ENCODE results near the gene ASTL.
"Not testable (repeated sequence)": the region's sequence is repeated elsewhere in the genome, so short reads cannot be mapped to it uniquely, and the experiment has no call there.

ASTL gene

DNA sequence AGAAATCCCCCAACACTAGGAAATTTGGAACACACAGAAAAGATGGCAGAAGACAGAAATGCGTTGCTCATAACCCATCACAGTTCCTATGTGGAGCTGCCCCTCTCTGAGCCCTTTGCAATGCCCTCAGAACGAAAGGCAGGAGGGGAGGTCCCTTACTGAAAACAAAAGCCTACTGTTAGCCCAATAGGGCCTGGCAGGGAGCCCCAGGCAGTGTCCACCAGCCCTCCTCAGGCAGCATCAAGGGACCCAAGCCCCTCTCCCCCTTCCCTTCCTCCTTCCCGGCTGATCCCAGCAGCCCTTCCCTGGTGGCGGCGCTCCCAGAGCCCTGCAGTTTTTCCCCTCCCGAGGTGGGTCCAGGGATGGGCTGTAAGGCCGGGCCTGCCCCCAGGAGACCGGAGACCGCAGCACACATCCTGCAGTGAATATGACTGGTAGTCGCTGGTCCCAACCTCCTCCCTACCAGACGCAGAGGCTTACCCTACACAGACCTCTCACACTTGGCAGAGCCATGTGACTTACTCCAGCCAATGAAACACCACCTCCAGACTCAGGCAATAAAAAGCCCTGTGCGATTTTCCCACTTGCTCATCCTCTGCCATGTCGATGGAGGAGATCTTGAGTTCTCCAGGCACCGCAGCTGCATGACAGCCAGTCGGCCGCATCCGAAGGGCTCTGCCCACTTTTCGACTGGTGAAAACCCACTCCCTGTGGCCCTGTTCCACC lies 26.3 kb upstream of the ASTL start:
- H3K4me3 ChIP-seq (ENCODE audit: low read depth in 1 of 2, low read length in 1 of 2) = no peak overlapping the region
- H3K27me3 ChIP-seq = no peaks in the 10 kb centered on the region

GRCh38 chr2:96163768-96164429 lies 25.6 kb upstream of the ASTL start:
- TF ChIP-seq CTCF (IDR thresholded peaks at IDR 0.05) = no peak
- Histone ChIP-seq H3K4me1 (ENCODE audit: control insufficient read depth in 1 of 2, insufficient read depth in 1 of 2, low read depth in 1 of 2, low read length in 1 of 2) (no peaks in the 10 kb centered on the region), H3K4me3 (ENCODE audit: low read depth in 1 of 2, low read length in 1 of 2) (no peak overlapping the region), H3K36me3 (no peaks in the 10 kb centered on the region), H3K9me3 (no peaks in the 10 kb centered on the region), H3K27me3 (no peaks in the 10 kb centered on the region), H3K27ac (no peak overlapping the region)

More for the DNA sequence above, 26.3 kb upstream of the ASTL start:
- H3K9me3 ChIP-seq = no peaks in the 10 kb centered on the region
- no peaks in the 10 kb centered on the region for H3K36me3 ChIP-seq
- H3K27ac ChIP-seq = no peak overlapping the region
- TF ChIP-seq CTCF (IDR thresholded peaks at IDR 0.05) = no peak
- H3K4me1 ChIP-seq (ENCODE audit: control insufficient read depth in 1 of 2, insufficient read depth in 1 of 2, low read depth in 1 of 2, low read length in 1 of 2) = no peaks in the 10 kb centered on the region

DNA sequence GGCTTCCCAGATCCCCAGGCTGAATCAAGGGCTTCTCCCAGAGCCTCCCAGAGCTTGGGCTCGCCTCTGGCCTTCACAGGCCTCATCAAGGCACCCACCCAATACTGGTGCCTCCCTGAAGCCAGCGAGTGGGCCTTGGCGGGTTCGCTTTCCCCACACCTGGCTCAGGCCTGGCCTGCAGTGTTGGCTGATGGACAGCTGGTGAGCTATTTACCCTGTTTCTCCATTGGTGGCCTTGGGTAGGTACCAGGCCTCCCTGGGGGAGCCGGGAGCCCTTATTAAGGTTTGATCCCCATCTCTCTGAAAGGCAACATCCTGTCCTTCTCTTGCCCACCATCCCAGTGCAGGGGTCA lies 25.1 kb upstream of the ASTL start:
- Histone ChIP-seq H3K27ac (no peak overlapping the region), H3K4me1 (ENCODE audit: control insufficient read depth in 1 of 2, insufficient read depth in 1 of 2, low read depth in 1 of 2, low read length in 1 of 2) (no peaks in the 10 kb centered on the region)
- no peak for TF ChIP-seq CTCF (IDR thresholded peaks at IDR 0.05)

DNA sequence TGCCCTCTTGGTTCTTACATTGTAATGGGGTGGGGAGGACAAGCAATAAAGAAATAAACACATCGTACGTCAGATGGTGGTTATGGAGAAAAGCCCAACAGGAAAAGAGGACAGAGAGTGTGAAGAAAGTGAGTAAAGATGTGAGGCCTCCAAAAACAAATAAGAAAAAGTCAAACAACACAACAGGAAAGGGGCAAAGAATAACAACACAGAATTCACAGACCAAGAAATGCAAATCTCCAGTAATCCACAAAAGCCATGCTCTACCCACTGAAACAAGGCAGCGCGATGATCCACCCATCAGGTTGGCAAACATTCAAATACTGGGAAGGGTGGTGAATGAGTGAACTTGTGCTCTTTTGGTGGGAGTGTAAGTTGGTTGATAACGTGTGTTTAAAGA lies 23.6 kb upstream of the ASTL start:
- no peaks in the 10 kb centered on the region for H3K9me3 ChIP-seq
- H3K4me3 ChIP-seq (ENCODE audit: low read depth in 1 of 2, low read length in 1 of 2) = no peak overlapping the region
- TF ChIP-seq CTCF (IDR thresholded peaks at IDR 0.05) = no peak
- no peaks in the 10 kb centered on the region for H3K36me3 ChIP-seq
- no peaks in the 10 kb centered on the region for H3K27me3 ChIP-seq
- H3K27ac ChIP-seq = no peak overlapping the region
- H3K4me1 ChIP-seq (ENCODE audit: control insufficient read depth in 1 of 2, insufficient read depth in 1 of 2, low read depth in 1 of 2, low read length in 1 of 2) = peaks cover 6 to 8% of the 10 kb centered on the region in 2 experiments

More for the DNA sequence above, 25.1 kb upstream of the ASTL start:
- Histone ChIP-seq H3K4me3 (ENCODE audit: low read depth in 1 of 2, low read length in 1 of 2) (no peak overlapping the region), H3K9me3 (no peaks in the 10 kb centered on the region), H3K36me3 (no peaks in the 10 kb centered on the region), H3K27me3 (no peaks in the 10 kb centered on the region)

DNA sequence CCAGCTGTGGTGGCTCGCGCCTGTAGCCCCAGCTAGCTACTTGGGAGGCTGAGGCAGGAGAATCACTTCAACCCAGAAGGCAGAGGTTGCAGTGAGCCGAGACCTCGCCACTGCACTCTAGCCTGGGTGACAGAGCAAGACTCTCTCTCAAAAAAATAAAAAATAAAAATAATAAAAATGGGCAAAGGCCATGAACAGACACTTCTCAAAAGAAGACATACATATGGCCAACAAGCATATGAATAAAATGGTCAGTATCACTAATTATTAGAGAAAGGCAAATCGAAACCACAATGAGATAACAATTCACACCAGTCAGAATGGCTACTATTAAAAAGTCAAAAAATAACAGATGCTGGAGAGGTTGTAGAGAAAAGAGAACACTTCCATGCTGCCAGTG lies 22.1 kb upstream of the ASTL start:
- H3K27ac ChIP-seq; H3K36me3 ChIP-seq; H3K27me3 ChIP-seq; H3K9me3 ChIP-seq; H3K4me3 ChIP-seq (ENCODE audit: low read depth in 1 of 2, low read length in 1 of 2); H3K4me1 ChIP-seq (ENCODE audit: control insufficient read depth in 1 of 2, insufficient read depth in 1 of 2, low read depth in 1 of 2, low read length in 1 of 2): not testable (repeated sequence)

GRCh38 chr2:96159084-96159830 lies 21.0 kb upstream of the ASTL start:
- H3K4me1 ChIP-seq (ENCODE audit: control insufficient read depth in 1 of 2, insufficient read depth in 1 of 2, low read depth in 1 of 2, low read length in 1 of 2) = peaks cover 6 to 8% of the 10 kb centered on the region in 2 experiments
- H3K27ac ChIP-seq = no peak overlapping the region
- no peaks in the 10 kb centered on the region for H3K27me3 ChIP-seq
- no peak overlapping the region for H3K4me3 ChIP-seq (ENCODE audit: low read depth in 1 of 2, low read length in 1 of 2)
- H3K36me3 ChIP-seq = no peaks in the 10 kb centered on the region
- no peaks in the 10 kb centered on the region for H3K9me3 ChIP-seq
- no peak for TF ChIP-seq CTCF (IDR thresholded peaks at IDR 0.05)

All from neutrophil (primary cell).